Right forelimb (tissue), 1 donor: ENCODE data around the gene PCSK5.
"Not testable (repeated sequence)": the region's sequence is repeated elsewhere in the genome, so short reads cannot be mapped to it uniquely, and the experiment has no call there.

ENCODE experiments used
- DNase-seq: peaks from one replicate; pipeline ENCODE4 v3.0.0-alpha.2; 2018

The PCSK5 gene

GRCh38 chr9:76324030-76324429 lies 433.6 kb downstream of the PCSK5 start:
- DNase-seq = not testable (repeated sequence)

GRCh38 chr9:76330034-76330433 lies 439.6 kb downstream of the PCSK5 start:
- no peak for DNase-seq

GRCh38 chr9:76333388-76333787 lies 442.9 kb downstream of the PCSK5 start:
- no peak for DNase-seq

GRCh38 chr9:76333964-76334363 lies 443.5 kb downstream of the PCSK5 start:
- no peak for DNase-seq

GRCh38 chr9:76336027-76336426 lies 445.6 kb downstream of the PCSK5 start:
- DNase-seq = no peak

GRCh38 chr9:76338418-76338817 lies 447.9 kb downstream of the PCSK5 start:
- no peak for DNase-seq

- DNase-seq = no peak
Observed at GRCh38 chr9:76341616-76342015, 451.1 kb downstream of the PCSK5 start.

- no peak for DNase-seq
Observed at GRCh38 chr9:76342201-76342600, 451.7 kb downstream of the PCSK5 start.

- DNase-seq = no peak
Observed at GRCh38 chr9:76342858-76343257, 452.4 kb downstream of the PCSK5 start.

GRCh38 chr9:76349865-76350264 lies 459.4 kb downstream of the PCSK5 start:
- DNase-seq = no peak

- no peak for DNase-seq
Observed at GRCh38 chr9:76351006-76351405, 460.5 kb downstream of the PCSK5 start.

GRCh38 chr9:76352026-76352620 lies 461.6 kb downstream of the PCSK5 start:
- DNase-seq = no peak

GRCh38 chr9:76353280-76353679 lies 462.8 kb downstream of the PCSK5 start:
- DNase-seq = no peak

GRCh38 chr9:76354221-76354620 lies 463.7 kb downstream of the PCSK5 start:
- DNase-seq = no peak

GRCh38 chr9:76355886-76356285 lies 465.4 kb downstream of the PCSK5 start:
- DNase-seq = no peak

GRCh38 chr9:76357555-76357954 lies 467.1 kb downstream of the PCSK5 start:
- DNase-seq = no peak

GRCh38 chr9:76358628-76359280 lies 468.3 kb downstream of the PCSK5 start:
- DNase-seq = no peak

GRCh38 chr9:76359365-76359764 lies 468.9 kb downstream of the PCSK5 start:
- no peak for DNase-seq

GRCh38 chr9:76359766-76360165 lies 469.3 kb downstream of the PCSK5 start:
- DNase-seq = no peak

- DNase-seq = not testable (repeated sequence)
Observed at GRCh38 chr9:76362332-76363031, 472.0 kb downstream of the PCSK5 start.

- no peak for DNase-seq
Observed at GRCh38 chr9:76363032-76363395, 472.5 kb downstream of the PCSK5 start.

- no peak for DNase-seq
Observed at GRCh38 chr9:76365028-76365427, 474.6 kb downstream of the PCSK5 start.

- DNase-seq = no peak
Observed at GRCh38 chr9:76366275-76366674, 475.8 kb downstream of the PCSK5 start.

- DNase-seq = peak; percentile 50
Observed at GRCh38 chr9:76369583-76369982, 479.1 kb downstream of the PCSK5 start.
